ENCODE data around the gene BLTP2. TPM values are rescaled to one million over a fixed set of nuclear protein-coding genes. Genes with fewer than 3 reads are reported as not detected.

Gene BLTP2
- polyA plus RNA-seq, 1 of the 3 experiments (the other 2 are of a cell fraction), result 46.4 TPM

DNA sequence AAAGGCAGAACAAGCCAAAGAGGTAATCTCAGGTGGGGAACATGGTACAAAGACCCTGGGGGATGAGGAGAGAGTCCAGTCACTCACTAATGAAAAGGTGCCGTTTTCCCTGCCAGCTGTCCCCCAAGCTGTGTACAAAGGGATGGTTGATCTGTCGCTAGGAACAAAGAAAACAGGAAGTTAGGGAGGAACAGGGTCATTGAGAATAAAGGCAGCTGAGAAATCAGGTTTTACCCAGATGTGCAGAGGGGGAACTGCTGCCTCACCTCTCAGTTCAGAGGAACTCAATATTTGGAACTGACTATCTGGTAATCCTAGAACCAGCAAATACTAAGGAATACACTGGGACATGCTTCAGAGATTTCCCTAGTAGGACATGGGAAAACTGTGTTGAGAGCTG is 32.4 kb downstream of the BLTP2 start:
- no peaks in the 10 kb centered on the region for H3K27me3 ChIP-seq (ENCODE audit: insufficient read depth)
- ChIA-PET POLR2A (no interaction called here), CTCF (interaction anchor here (0.6 to 4.9 kb wide), 29 partner anchors 9 to 296 kb away, joined by 3 to 60 read pairs (median 5); partner anchors contain the start of genes BLTP2 and PIGS)
- H2AFZ ChIP-seq (ENCODE audit: low read depth), result no peak overlapping the region
- H3K9me2 ChIP-seq, result no peaks in the 10 kb centered on the region
- H3K9me3 ChIP-seq, result no peaks in the 10 kb centered on the region
- peaks cover 37 to 62% of the 10 kb centered on the region in 2 experiments for H3K36me3 ChIP-seq (replicated peaks in 1 of 2; ENCODE audit: control insufficient read depth in 1 of 2, insufficient read depth in 2 of 2, low read length in 1 of 2)
- peaks cover 6% of the 10 kb centered on the region for H3F3A ChIP-seq (replicated peaks; ENCODE audit: insufficient read depth)
- H3K79me2 ChIP-seq (ENCODE audit: insufficient read depth), result no peaks in the 10 kb centered on the region; the same call in 1 of the 2 replicates
- no peak overlapping the region for H3K4me2 ChIP-seq
- no peak overlapping the region for H3K9ac ChIP-seq
- H3K4me3 ChIP-seq (ENCODE audit: low read depth in 2 of 2, low read length in 1 of 2), result no peak overlapping the region
- TF ChIP-seq EP300 (IDR thresholded peaks at IDR 0.05; ENCODE audit: borderline replicate concordance in 1 of 2, low read depth in 1 of 2, low read length in 1 of 2) (no peak), RCOR1 (IDR thresholded peaks at IDR 0.05; ENCODE audit: low read length) (no peak), TAF1 (IDR thresholded peaks at IDR 0.05; ENCODE audit: borderline replicate concordance, low read depth, low read length) (no peak), GATA2 (CRISPR knock-in tag; IDR thresholded peaks at IDR 0.05) (no peak), RFX5 (IDR thresholded peaks at IDR 0.05; ENCODE audit: low read length) (no peak), REST (IDR thresholded peaks at IDR 0.05; ENCODE audit: low read depth, low read length) (no peak), PBX3 (IDR thresholded peaks at IDR 0.05) (no peak), POLR2AphosphoS5 (IDR thresholded peaks at IDR 0.05; ENCODE audit: low read depth, low read length) (no peak), FOSL2 (IDR thresholded peaks at IDR 0.05; ENCODE audit: borderline replicate concordance, low read depth) (no peak), SMC3 (IDR thresholded peaks at IDR 0.05; ENCODE audit: low read depth, low read length) (no peak), EZH2phosphoT487 (IDR thresholded peaks at IDR 0.05; ENCODE audit: borderline replicate concordance, low read depth) (no peak), CTCF (IDR thresholded peaks at IDR 0.05) (no peak), FOXJ3 (CRISPR knock-in tag; IDR thresholded peaks at IDR 0.05) (no peak), MEF2A (IDR thresholded peaks at IDR 0.05; ENCODE audit: borderline replicate concordance, low read depth) (no peak), GABPA (IDR thresholded peaks at IDR 0.05; ENCODE audit: low read depth) (no peak), NFIC (IDR thresholded peaks at IDR 0.05; ENCODE audit: borderline replicate concordance) (no peak), TEAD4 (IDR thresholded peaks at IDR 0.05; ENCODE audit: borderline replicate concordance, insufficient read depth) (no peak), FOXM1 (IDR thresholded peaks at IDR 0.05; ENCODE audit: low read depth) (no peak), RAD21 (IDR thresholded peaks at IDR 0.05; ENCODE audit: low read length) (no peak)
- TF ChIP-seq, protein P1, sequence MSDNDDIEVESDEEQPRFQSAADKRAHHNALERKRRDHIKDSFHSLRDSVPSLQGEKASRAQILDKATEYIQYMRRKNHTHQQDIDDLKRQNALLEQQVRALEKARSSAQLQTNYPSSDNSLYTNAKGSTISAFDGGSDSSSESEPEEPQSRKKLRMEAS (IDR thresholded peaks at IDR 0.05; ENCODE audit: low read depth), result no peak
- WGBS (ENCODE audit: low lambda C conversion rate), result 94% methylated on average over 2 of the region's 2 CpGs
- DNase-seq, result no peak
- H4K20me1 ChIP-seq (ENCODE audit: insufficient read depth), result no peaks in the 10 kb centered on the region
- no peaks in the 10 kb centered on the region for H3K4me1 ChIP-seq (ENCODE audit: control insufficient read depth in 1 of 2, insufficient read depth in 2 of 2, low read depth in 1 of 2, low read length in 1 of 2)
- H3K27ac ChIP-seq (ENCODE audit: low read depth in 2 of 2, low read length in 1 of 2), result no peak overlapping the region

All from SK-N-SH (cell line).